Endothelial cell of umbilical vein (primary cell): ENCODE measurements around the gene ITSN1. TPM values are rescaled to one million over a fixed set of nuclear protein-coding genes. Genes with fewer than 3 reads are reported as not detected.

Experiments used
- BruUV-seq: library from RNA; stranded (reverse); fragments of 400-500 nt; replicated peaks from 2 replicates; lab custom pipeline; 2021; lab: Mats Ljungman, UMichigan
- CTCF ChIA-PET: fragments of 300-600, 350-600 bp; sonication (Branson Sonifier 250); formaldehyde crosslinking; loops from one replicate; lab custom pipeline; 2021; ENCODE audit warnings: antibody characterized with exemption, inconsistent platforms; lab: Charles Lee
- POLR2A ChIA-PET: fragments of 300-600, 350-600 bp; sonication (Branson Sonifier 250); formaldehyde crosslinking; loops from one replicate; lab custom pipeline; 2021; ENCODE audit warnings: antibody characterized with exemption, inconsistent platforms; lab: Charles Lee
- DNase-seq: peaks from one replicate; pipeline ENCODE4 v3.0.0-alpha.2; 2011; ENCODE audit warnings: low read depth, low spot score
- FAIRE-seq: peaks from 2 replicates; lab custom pipeline; 2011; peaks lifted over from hg19 to GRCh38; lab: Jason Lieb, UNC
- H2AFZ ChIP-seq: 2 replicates; pipeline ENCODE4 v1.6.0; 2012; ENCODE audit warnings: low read depth, low read length, control low read depth, inconsistent platforms
- H3K27ac ChIP-seq: 2 replicates; pipeline ENCODE4 v1.5.1; 2011; ENCODE audit warnings: low read depth, mild to moderate bottlenecking, control low read depth, low read length, moderate library complexity; ENCODE audit not compliant: insufficient read depth
- H3K27me3 ChIP-seq, 2 experiments: 2 replicates each; pipeline versions ENCODE4 v1.6.0 to v1.6.1; 2011; ENCODE audit warnings: low read length in 2 of 2, mixed read lengths in 1 of 2; ENCODE audit not compliant: control insufficient read depth in 2 of 2, insufficient read depth in 2 of 2
- H3K36me3 ChIP-seq, 2 experiments: 2 replicates in 1 of 2; 3 replicates in 1 of 2; pipeline ENCODE4 v1.5.1; 2011; ENCODE audit warnings: low read length in 2 of 2, mild to moderate bottlenecking in 1 of 2, moderate library complexity in 1 of 2; ENCODE audit not compliant: control insufficient read depth in 2 of 2, insufficient read depth in 2 of 2; ENCODE audit errors: extremely low read depth in 1 of 2
- H3K4me1 ChIP-seq: 3 replicates; pipeline ENCODE4 v1.5.1; 2011; ENCODE audit warnings: mild to moderate bottlenecking, low read length; ENCODE audit not compliant: control insufficient read depth, insufficient read depth; ENCODE audit errors: extremely low read depth
- H3K4me2 ChIP-seq: 2 replicates; pipeline ENCODE4 v1.6.1; 2011; ENCODE audit warnings: low read length, control low read depth, mixed read lengths; ENCODE audit not compliant: insufficient read depth
- H3K4me3 ChIP-seq, 3 experiments: fragments of 200-600 bp in 1 of 3; sonication (generic), shearing (Covaris generic) in 1 of 3; replicated peaks in 1 of 3; 2 replicates each; pipeline ENCODE4 v1.5.1; 2011 to 2016; ENCODE audit warnings: control low read depth in 3 of 3, low read length in 3 of 3, mild to moderate bottlenecking in 2 of 3, inconsistent platforms in 1 of 3, low read depth in 1 of 3, moderate library complexity in 1 of 3; ENCODE audit not compliant: insufficient read depth in 1 of 3
- H3K79me2 ChIP-seq: 2 replicates; pipeline ENCODE4 v1.6.0; 2012; ENCODE audit warnings: low read length, inconsistent platforms; ENCODE audit not compliant: control insufficient read depth, insufficient read depth
- H3K9ac ChIP-seq: replicated peaks from 2 replicates; pipeline ENCODE3; 2011; ENCODE audit warnings: low read length, control low read depth; ENCODE audit not compliant: insufficient read depth; ENCODE audit errors: extremely low read depth
- H3K9me1 ChIP-seq: replicated peaks from 3 replicates; pipeline ENCODE4 v1.6.0; 2011; ENCODE audit warnings: mild to moderate bottlenecking, low read length; ENCODE audit not compliant: control insufficient read depth, insufficient read depth; ENCODE audit errors: extremely low read depth
- H3K9me3 ChIP-seq: replicated peaks from 2 replicates; pipeline ENCODE4 v1.5.1; 2012; ENCODE audit warnings: low read length, inconsistent platforms; ENCODE audit not compliant: control insufficient read depth, insufficient read depth
- H4K20me1 ChIP-seq: replicated peaks from 2 replicates; pipeline ENCODE3; 2011; ENCODE audit warnings: mild to moderate bottlenecking, low read length; ENCODE audit not compliant: control insufficient read depth, insufficient read depth; ENCODE audit errors: extremely low read depth
- CTCF ChIP-seq, 2 donors: IDR thresholded peaks; 1 replicate in 1 of 2; 2 replicates in 1 of 2; pipeline ENCODE4 v1.5.1; 2011; ENCODE audit warnings: low read length in 2 of 2, mild to moderate bottlenecking in 2 of 2, moderate library complexity in 2 of 2, control low read depth in 1 of 2, inconsistent platforms in 1 of 2, low read depth in 1 of 2; ENCODE audit not compliant: insufficient read depth in 1 of 2; ENCODE audit errors: extremely low read depth in 1 of 2
- EZH2 ChIP-seq: IDR thresholded peaks from 2 replicates; pipeline ENCODE4 v1.6.1; 2012; ENCODE audit warnings: borderline replicate concordance, low read depth, mild to moderate bottlenecking, moderate library complexity, low read length, inconsistent platforms; ENCODE audit not compliant: severe bottlenecking
- FOS ChIP-seq: IDR thresholded peaks from 2 replicates; pipeline ENCODE4 v1.6.1; 2011; ENCODE audit warnings: mild to moderate bottlenecking, low read length, moderate library complexity, borderline replicate concordance; ENCODE audit not compliant: insufficient read depth
- GATA2 ChIP-seq: IDR thresholded peaks from 2 replicates; pipeline ENCODE4 v1.7.0; 2011; ENCODE audit warnings: low read depth, mild to moderate bottlenecking, moderate library complexity, mixed read lengths, low read length; ENCODE audit not compliant: insufficient read length, insufficient read depth
- JUN ChIP-seq: IDR thresholded peaks from 2 replicates; pipeline ENCODE4 v1.6.1; 2011; ENCODE audit warnings: borderline replicate concordance, low read depth; ENCODE audit not compliant: insufficient read length, insufficient read depth
- MYC ChIP-seq: IDR thresholded peaks from one replicate; pipeline ENCODE4 v1.6.1; 2011; ENCODE audit warnings: mild to moderate bottlenecking, low read depth, low read length
- POLR2A ChIP-seq: IDR thresholded peaks from 2 replicates; pipeline ENCODE4 v1.6.1; 2012; ENCODE audit warnings: low read depth, mild to moderate bottlenecking, control low read depth, low read length
- POLR2AphosphoS5 ChIP-seq: IDR thresholded peaks from 2 replicates; pipeline ENCODE4 v1.6.1; 2012; ENCODE audit warnings: low read depth, mild to moderate bottlenecking, control low read depth, low read length, moderate library complexity; ENCODE audit not compliant: insufficient read depth
- dilution Hi-C: fragments of 300-500 bp; cut with MboI; formaldehyde crosslinking; loops from one replicate; pipeline ENCODE4 v1.15.0; 2019; ENCODE audit warnings: low sequenced_read_pairs; ENCODE audit not compliant: extremely low pct_ligation_motif_present
- intact Hi-C: fragments of 100-400 bp; cut with micrococcal nuclease; formaldehyde crosslinking; loops from one replicate; pipeline ENCODE4 v1.10.0; 2022
- polyA plus RNA-seq, 4 experiments: library from polyadenylated mRNA; depleted of rRNA in 3 of 4; stranded (reverse) in 3 of 4; unstranded in 1 of 4; fragments of >200 nt; gene quantifications; 2 replicates each; pipeline versions ENCODE4 v1.2.1 to v1.2.3, GENCODE V29; 2011 to 2012; ENCODE audit warnings: missing spikeins in 1 of 4
- total RNA-seq: library from RNA; stranded (reverse); gene quantifications from 2 replicates; pipeline ENCODE4 v1.2.3, GENCODE V29; 2021
- TF ChIP-seq, protein P1 (sequence below): IDR thresholded peaks from 2 replicates; pipeline ENCODE4 v1.6.1; 2011; ENCODE audit not compliant: insufficient read depth, insufficient read length

Gene ITSN1
- total and polyA plus RNA-seq, 2 donors (not counting 3 experiments of a cell fraction or from before 2014, with no cell fraction given) = 72.2 to 86.8 TPM

GRCh38 chr21:33890187-33890586 lies 247.9 kb downstream of the ITSN1 start:
- BruUV-seq = no TSS peak

More at GRCh38 chr21:33890187-33890586, 247.9 kb downstream of the ITSN1 start:
- DNase-seq (no peak), FAIRE-seq (no peak)
- no peaks in the 10 kb centered on the region for H3K79me2 ChIP-seq
- peaks cover 0 to 3% of the 10 kb centered on the region in 2 experiments for H3K27me3 ChIP-seq
- no peaks in the 10 kb centered on the region for H3K36me3 ChIP-seq
- POLR2A ChIA-PET = no interaction called here
- H3K9ac ChIP-seq = no peak overlapping the region
- H3K27ac ChIP-seq = no peak overlapping the region
- no peak overlapping the region for H2AFZ ChIP-seq
- dilution Hi-C loops (no loop called here), intact Hi-C loops (loop anchor here (5.0 kb wide), 2 partner anchors 53 to 128 kb away; no protein-coding TSS in a partner anchor)
- H4K20me1 ChIP-seq = no peaks in the 10 kb centered on the region
- H3K4me1 ChIP-seq = peaks cover 6% of the 10 kb centered on the region
- no peak overlapping the region for H3K4me2 ChIP-seq
- no peaks in the 10 kb centered on the region for H3K9me3 ChIP-seq
- no peaks in the 10 kb centered on the region for H3K9me1 ChIP-seq
- CTCF ChIA-PET = no interaction called here
- H3K4me3 ChIP-seq = no peak overlapping the region
- TF ChIP-seq POLR2AphosphoS5 = no peak
- TF ChIP-seq MYC = no peak
- no peak for TF ChIP-seq FOS
- no peak for TF ChIP-seq JUN
- no peak for TF ChIP-seq GATA2
- no peak for TF ChIP-seq EZH2
- no peak for TF ChIP-seq POLR2A
- TF ChIP-seq CTCF (IDR thresholded peaks at IDR 0.05; ENCODE audit: extremely low read depth in 1 of 2, insufficient read depth in 1 of 2, low read depth in 1 of 2, low read length in 2 of 2) = no peak
- TF ChIP-seq, protein P1, sequence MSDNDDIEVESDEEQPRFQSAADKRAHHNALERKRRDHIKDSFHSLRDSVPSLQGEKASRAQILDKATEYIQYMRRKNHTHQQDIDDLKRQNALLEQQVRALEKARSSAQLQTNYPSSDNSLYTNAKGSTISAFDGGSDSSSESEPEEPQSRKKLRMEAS = no peak
